Stimulated activated CD4-positive, alpha-beta T cell treated with anti-CD3 and anti-CD28 coated beads, Interleukin-4, amount 100 ng/mL, for 48 hours (primary cell): ENCODE data around the gene FAHD1.

ENCODE experiments used
- DNase-seq, 2 donors: peaks; one replicate each; pipeline ENCODE4 v3.0.0-alpha.2; 2020; ENCODE audit warnings: low read depth in 2 of 2

The FAHD1 gene

DNA sequence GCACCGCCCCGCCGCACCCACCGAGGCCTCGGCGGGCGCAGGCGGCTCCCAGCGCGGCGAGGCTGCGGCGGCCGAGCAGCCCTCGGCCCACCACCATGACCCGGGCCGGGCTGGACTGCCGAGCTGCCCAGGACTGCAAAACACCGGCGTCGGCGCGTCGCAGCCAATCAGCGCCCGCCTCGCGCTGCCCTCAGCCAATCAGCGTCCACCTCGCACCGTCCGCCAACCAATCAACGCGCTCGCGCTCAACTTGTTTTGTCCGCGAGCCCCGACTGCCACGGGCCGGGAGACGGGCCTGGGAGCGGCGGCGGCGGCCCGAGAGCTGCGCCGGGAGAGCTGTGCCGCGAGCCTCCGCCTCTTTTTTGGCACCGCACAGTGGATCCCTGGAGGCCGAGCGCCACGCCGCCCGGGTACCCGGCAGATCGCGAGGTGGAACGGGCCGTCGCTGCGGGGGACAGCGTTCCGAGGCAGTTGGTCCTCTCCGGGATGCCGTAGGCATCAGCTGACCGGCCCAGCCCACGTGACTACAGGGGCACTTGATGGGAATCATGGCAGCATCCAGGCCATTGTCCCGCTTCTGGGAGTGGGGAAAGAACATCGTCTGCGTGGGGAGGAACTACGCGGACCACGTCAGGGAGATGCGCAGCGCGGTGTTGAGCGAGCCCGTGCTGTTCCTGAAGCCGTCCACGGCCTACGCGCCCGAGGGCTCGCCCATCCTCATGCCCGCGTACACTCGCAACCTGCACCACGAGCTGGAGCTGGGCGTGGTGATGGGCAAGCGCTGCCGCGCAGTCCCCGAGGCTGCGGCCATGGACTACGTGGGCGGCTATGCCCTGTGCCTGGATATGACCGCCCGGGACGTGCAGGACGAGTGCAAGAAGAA lies at the start of gene FAHD1, which contains the start of gene HAGH:
Gene FAHD1 (plus strand): TSS at position 516 of the 883 bp plus-strand sequence. CDS start 33 bp downstream, at position 549.
Gene HAGH (minus strand): TSS at position 135 of the 883 bp plus-strand sequence. CDS start 38 bp downstream, at position 97.
- peak; percentile 81 to 84 for DNase-seq

DNA sequence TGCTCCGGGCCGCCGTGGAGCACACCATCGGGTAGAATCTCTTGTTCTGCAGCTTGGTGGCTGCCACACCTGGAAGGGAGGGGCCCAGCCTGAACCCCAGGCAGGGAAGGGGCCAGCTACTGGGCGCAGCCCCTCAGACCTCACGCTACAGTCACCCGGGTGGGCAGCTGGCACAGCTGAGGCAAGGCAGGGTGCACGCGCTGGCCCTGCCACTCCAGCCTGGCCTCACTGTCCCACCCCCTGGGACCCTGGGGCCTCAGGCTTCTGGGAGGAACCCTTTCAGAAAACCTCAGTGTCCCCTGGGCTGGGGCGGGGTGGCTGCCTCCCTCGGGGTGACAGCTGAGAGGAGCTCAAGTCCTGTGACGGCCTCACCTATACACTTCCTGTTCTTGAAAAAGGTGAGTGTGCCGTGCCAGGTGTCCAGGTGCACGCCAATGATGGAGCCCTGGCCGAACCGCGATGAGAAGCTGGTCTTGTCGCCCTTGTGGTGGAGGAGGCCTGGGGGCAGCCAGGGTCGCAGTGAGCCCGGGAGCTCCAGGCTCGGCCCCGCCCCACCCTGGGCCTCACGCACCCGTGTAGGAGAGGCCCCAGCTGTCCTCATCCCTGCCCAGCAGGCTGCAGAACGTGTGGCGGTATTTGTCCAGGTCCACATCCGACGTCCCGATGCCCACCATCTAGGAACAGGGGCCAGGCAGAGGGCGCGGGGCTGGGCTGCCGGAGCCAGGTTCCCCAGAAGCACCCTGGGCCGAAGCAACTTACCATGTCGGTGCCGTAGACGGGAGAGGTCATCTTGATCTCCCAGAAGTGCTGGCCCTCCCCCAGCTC lies 49.4 kb upstream of the FAHD1 start:
- no peak for DNase-seq

DNA sequence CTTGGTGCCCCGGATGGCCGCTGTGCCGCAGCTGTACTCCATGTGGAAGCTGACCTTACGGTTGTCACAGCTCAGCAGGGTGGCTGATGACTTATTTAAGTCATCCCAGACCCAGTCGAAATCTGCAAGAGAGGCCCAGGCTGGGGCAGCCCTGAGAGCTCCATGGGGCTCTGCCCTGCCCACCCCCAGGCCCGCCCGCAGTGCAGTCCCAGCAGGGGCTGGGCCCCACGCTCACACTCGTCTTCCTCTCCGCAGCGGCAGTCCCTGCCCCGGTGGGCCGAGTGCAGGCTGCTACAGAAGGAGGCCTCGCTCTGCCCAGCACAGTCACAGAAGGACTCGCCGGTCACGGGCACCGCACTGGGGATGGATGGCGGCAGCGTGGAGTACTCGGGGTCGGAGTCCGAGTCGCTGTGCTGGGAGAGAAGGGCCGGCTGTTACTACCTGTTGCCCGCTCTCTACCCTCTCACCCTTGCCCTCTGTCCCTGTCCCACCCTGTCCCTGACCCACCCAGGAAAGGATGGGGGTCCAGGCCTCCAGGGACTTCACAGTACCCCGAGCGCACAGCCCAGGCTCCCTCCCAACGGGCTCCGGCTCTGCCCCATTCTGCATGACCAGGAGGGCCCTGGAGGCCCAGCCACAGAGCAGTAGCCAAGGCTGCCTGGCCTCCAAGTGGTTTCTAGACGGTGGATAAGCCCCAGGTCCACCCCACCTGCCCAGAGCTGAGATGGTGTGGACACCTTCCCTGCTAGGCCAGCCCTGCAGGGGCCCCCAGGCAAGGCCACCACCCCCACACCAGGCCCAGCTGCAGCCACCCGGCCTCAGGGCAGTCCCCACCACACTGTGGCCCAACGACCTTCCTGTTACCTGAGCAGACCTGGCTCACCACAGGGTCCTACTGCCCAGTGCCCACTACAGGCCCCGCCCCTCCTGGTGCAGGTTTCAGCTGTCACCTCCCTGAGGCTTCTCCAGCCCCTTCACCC lies 48.5 kb upstream of the FAHD1 start:
- no peak for DNase-seq

DNA sequence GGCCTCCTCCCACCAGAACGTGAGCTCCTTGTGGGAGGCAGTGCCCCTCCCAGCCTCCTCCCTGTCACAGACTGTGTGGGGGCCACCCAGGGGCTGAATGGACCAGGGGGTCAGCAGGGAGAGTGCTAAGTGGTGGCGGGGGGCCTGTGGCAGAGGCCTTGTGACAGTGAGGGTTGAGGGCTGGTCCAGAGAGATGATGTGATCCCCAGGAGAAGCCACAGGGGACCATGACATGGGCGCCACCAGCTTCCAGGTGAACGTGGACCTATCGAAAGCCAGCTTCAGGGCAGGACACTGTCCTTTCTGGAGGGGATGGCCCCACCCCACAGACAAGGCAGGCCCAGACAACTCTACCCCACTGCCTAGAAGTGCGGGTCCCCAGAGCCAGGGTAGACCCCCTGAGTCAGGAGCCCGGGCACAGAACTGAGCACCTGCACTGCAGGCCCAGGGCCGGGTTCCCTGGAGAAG lies 47.7 kb upstream of the FAHD1 start:
- no peak for DNase-seq

DNA sequence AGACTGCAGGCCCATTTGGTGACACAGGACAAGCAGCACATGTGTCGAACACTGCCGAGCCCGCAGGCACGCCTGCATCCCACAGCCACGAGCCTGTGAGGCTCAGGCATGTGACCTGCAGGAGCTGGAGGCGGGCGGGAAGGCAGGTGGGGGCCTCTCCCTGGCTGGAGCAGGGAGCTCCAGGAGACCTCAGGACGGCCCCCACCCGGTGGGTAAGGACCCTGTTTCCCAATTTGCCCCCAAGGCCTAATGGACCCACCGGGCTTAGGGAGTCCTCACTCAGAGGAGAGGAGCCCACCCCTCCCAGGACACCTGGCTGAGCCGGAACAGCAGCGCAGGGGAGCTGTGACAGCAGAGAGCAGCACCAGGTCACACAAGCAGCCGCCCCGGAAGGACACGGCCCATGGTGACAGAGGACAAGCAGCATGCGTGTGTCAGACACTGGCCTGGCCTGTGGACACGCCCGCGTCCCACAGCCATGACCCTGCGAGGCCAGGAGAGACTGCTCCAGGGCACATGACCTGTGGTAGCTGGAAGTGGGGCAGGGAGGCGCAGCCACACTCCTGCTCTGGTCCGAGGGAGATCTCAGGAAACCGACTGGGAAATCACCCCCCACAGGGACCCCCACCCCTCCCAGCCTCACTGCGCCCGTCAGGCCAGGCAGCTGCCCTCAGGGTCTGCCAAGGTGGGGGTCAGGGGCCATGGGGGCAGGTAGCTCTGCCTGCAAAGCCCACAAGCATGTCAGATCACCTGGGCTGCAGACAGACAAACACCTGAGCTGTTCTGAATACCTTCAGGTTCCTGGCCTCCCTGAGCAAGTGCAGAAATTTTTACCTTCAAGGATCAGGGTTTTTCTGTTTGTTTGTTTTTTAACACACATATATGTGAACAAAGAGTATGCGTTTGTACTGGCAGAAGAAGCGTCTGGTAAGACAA lies 47.0 kb upstream of the FAHD1 start:
- no peak for DNase-seq

DNA sequence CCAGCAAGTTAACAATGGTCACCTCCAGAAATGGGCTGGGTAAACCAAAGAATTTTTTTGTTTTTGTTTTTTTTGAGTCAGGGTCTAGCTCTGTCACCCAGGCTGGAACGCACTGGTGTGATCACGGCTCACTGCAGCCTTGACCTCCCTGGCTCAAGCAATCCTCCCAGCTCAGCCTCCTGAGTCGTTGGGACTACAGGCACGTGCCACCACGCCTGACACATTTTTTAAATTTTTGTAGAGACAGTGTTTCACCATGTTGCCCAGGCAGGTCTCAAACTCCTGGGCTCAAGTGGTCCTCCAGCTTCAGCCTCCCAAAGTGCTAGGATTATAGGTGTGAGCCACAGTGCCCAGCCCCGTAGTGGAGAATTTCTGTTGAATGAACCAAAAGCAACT lies 46.3 kb upstream of the FAHD1 start:
- no peak for DNase-seq

DNA sequence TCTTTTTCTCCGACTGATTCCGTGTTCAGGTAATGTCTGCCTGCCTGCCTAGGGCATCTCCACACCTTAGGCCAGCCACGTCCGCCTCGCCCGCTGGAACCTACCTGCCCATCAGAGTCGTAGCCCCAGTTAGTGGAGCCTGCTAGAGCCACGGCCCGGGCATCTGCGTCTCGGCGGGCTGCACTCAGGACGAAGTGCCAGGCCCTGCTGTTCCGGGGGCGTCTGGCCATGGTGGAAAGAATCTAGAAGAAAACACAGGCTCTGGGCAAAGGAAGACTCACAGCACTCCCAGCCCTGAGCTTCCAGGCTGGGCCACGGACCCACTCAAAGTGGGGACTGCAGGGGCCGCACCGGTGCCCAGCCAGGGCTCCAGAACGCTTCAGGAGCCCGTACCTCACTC lies 45.8 kb upstream of the FAHD1 start:
- no peak for DNase-seq

DNA sequence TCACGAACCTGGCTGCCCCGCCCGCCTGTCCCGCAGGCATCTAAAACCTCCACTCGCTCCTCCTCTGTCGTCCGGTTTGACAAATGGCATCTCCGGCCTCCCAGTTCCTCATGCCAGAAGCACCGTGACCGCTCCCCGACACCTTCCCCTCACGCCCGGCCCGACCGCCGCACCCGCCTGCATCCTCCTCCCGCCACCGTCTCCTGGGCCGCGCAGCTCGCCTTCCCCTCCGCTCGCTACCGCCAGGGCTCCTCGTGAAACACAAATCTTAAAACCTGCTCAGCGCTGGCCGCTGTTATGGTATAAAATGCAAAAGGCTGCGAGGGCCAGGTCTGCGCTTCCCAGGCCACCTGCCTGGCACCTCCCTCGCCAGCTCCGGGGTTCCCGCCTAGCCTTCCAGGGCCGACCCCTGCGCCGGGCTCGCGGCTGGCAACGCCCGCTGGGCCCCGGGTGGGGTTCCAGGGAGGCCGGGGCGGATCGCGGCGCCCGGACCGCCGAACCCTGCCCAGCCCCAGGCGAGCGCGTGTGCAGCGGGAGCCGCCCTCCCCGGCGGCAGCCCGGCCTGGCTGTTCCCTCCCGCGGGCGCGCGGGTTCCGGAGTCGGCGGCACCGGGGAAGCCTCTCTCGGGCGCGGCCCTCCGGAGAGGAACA lies 45.1 kb upstream of the FAHD1 start:
- DNase-seq, result peak in 1 of 2 donors; percentile 28

DNA sequence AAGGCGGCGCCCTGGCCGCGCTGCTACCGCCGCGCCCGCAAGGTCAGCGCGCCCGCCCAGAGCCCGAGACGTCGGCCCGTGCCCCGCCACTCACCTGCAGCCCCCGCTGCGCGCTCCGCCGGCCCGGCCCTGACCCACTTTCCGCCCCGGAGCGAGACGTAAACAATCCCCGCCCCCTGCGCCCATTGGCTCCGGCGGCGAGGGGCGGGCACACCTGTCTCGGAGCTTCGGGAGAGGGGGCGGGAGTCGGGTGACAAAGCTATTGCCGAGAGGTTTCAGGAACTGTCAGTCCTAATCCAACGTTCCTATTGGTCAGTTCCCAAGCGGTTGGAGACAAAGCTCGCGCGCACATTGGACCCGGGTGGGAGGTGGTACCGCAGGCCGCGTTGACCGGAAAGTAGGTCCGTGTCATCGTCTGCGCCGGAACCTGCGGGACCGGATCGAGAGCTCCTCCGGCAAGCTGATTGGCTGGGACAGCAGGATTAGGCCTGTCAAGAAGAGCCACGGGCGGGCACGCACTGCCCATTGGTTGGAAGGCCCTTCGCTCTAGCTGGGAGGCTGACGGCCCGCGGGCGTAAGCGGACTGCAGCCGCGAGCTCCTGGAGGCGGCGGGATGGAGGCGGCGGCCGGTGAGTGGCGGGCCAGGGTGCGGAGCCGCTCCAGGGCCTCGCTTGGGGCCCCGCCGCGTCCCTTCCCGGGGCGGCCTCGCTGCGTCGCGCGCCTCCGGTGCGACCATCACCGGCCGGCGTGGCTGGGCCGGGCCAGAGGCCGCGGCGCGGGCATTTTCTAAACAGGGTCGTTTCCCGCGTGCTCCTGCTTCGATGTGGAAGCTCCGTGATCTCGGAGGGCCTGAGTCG lies 44.4 kb upstream of the FAHD1 start, which contains the start of the genes NUBP2 and SPSB3:
Gene NUBP2 (plus strand): TSS at position 553 of the 857 bp plus-strand sequence. CDS start 61 bp downstream, at position 614.
Gene SPSB3 (minus strand): TSS at position 164 of the 857 bp plus-strand sequence. CDS start 1,088 bp downstream, outside the sequence.
- peak; percentile 95 to 99 for DNase-seq

DNA sequence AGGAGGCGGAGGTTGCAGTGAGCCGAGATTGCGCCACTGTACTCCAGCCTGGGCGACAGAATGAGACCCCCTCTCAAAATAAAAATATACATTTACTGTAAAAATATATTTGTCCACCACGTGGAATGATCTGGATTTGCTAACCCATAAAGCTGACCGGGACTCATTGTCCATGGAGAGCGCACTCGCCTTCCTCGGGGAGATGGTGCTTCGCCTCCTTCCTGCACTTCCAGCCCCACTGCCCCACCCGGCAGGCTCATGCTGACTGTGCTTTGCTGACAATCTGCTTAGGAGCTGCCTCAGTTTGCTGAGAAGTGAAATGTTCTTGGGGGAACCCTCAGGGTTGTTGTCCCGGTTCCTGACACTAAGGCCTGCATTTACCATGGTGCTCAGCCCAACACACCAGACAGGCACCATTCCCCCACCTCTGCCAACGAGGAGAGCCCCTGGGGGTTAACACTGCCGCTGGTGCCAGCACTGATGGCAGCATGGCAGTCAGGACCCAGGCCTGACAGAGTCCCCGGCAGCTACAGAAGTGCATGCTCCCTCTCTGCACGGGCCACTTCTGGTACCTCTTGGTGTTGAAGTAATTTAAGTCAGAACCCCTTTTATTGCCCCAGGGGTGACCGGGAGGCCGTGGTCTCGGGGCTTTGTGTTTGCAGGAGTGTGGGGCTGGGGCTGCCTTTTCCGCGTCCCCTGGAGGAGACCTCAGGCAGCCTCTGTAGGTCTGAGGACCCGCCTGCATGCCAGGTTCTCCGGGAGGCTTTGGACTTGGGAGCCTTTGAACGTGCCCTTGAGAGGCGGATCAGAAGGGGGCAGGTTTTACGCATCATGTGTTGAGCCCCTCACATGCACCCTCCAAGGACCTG lies 41.8 kb upstream of the FAHD1 start:
- no peak for DNase-seq

DNA sequence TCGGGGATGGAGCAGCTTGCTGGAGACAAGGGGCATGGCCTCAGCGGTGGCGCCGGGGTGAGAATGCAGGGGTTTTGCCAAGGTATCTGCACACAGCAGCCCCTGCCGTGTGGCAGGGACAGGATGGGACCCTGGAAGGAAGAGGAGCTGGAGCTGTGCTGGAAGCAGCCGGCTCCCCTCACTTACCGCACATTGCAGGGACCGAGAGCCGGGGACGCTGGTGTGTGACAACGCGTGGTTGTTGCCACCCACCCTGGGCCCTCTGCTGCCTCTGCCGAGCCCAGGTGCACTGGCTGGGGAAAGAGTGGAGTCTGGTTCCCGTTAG lies 41.2 kb upstream of the FAHD1 start:
- no peak for DNase-seq

DNA sequence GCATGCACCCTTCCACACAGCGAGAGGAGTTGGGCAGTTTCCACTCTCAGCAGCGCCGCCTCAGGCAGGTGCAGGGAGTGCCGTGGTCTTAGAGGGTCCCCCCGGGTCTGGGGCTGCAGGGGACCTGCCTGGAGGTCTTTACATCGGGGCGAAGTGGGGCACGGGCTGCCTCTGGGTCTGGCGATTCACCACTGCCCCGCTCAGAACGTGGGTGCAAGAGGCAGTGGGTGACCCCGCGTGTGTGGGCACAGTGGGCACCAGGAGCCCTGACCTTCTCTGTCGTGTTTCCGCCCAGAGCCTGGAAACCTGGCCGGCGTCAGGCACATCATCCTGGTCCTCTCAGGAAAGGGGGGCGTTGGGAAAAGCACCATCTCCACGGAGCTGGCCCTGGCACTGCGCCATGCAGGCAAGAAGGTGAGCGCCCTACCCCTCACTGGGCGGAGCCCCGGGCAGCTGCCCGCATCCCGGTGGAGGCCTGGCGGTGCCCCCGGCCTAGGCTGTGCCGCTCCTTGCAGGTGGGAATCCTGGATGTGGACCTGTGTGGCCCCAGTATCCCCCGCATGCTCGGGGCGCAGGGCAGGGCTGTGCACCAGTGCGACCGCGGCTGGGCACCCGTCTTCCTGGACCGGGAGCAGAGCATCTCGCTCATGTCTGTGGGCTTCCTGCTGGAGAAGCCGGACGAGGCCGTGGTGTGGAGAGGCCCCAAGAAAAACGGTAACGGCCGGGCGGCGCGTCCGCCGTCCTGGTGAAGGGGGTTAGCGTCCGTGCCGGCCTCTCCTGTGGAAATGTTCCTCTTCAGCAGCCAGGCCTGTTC lies 40.6 kb upstream of the FAHD1 start:
- DNase-seq, result no peak

DNA sequence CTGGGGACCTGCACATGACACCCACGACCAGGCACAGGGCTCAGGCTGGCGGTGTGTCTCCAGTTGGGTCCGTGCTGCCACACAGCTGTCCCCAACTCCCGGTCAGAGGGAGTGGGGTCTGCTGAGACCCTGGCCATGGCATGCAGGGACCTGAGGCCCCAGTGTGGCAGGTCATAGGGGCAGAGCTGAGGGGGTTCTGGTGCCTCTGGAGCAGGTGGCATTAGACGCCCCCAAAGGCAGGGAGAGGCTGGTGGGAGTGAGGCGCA lies 40.0 kb upstream of the FAHD1 start:
- DNase-seq, result no peak

DNA sequence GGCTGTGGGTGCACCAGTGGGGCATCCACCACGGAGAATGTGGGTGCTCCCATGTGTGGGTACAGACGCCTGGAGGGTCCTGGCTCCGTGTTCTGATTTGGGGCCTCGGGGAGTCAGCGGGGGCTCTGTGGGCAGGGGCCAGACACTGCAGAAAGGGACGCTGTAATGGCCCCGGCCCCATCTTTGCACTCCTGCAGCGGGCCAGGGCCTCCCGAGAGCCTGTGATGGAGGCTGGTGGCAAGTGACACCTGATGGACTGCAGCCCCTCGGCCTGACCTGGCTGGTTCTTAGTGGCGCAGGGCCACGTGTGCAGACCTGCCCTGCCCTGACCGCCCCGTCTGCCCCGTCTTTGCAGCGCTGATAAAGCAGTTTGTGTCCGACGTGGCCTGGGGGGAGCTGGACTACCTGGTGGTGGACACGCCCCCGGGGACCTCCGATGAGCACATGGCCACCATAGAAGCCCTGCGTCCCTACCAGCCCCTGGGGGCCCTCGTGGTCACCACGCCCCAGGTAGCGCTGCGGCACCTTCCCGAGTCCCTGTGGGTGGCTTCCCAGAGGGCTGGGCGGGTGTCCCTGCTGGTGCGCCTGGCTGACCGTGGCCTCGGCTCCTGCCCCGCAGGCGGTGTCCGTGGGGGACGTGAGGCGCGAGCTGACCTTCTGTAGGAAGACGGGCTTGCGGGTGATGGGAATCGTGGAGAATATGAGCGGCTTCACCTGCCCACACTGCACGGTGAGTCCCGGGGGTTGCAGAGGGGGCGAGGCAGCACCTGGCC lies 39.5 kb upstream of the FAHD1 start:
- no peak for DNase-seq

DNA sequence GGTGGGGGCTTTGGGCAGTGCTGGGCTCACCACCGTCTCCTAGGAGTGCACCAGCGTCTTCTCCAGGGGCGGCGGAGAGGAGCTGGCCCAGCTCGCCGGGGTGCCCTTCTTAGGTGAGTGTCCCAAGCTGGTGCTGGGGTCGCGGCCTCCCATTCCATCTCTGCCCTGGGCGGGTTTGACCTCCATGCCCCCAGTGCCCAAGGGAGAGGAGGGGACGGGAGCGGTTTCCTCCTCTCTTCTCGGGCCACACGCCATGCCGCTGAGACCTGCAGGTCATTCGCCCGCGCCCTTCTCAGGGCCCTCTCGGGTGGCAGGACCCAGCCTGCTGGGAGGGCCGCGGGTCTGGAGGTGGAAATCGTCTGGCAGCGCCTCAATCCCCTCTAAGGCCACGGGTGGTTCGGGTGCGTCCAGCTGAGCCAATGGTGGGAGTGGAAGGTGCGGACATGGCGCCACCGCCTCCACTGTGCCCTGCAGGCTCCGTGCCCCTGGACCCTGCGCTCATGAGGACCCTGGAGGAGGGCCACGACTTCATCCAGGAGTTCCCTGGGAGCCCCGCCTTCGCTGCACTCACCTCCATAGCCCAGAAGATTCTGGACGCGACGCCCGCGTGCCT lies 38.8 kb upstream of the FAHD1 start:
- no peak for DNase-seq

DNA sequence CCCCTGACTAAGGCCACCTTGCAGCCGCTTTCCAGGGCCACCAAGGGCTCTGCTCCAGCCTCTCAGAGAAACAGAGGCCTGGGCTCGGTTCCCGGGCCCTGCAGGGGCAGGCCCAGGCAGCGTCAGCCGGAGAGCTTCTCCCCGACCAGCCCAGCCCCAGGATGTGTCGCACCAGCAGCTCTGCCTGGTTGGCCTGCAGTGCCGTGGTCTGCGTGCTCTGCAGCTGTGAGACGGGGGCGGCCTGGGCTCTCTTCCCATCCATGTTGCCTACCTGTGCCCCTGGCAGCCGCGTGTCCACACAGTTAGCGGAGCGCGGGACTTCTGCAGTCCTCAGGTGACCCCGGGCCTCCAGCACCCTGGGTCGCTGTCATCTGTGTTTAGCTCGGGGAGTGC lies 38.3 kb upstream of the FAHD1 start:
- no peak for DNase-seq
